ENCODE measurements around the gene PDSS1. TPM values are rescaled to one million over a fixed set of nuclear protein-coding genes. Genes with fewer than 3 reads are reported as not detected.
A peak's percentile ranks its signal among the peaks of the same experiment; 100 is the strongest.

The PDSS1 gene
- total and polyA plus RNA-seq, 2 experiments from 2014 or later: 9.7 to 13.5 TPM

DNA sequence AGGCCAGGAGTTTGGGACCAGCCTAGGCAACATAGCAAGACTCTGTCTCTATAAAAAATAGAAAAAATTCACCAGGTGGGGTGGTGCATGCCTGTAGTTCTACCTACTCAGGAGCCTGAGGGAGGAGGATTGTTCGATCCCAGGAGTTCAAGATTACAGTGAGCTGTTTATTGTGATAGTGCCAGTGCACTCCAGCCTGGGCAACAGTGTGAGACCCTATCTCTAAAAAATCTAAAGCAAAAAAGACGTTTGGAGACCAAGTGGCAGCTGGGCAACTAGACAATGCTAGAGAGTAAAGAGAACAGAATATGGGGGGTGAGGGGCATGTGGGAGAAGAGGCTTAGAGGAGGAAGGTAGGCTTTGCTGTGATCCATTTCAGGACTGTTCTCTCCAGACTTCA is 1.4 kb downstream of the PDSS1 start:
- WGBS (ENCODE audit: low lambda C conversion rate, missing lambda C conversion rate): 69% methylated on average over 2 of the region's 2 CpGs
- Histone ChIP-seq H3K4me1 (ENCODE audit: insufficient read depth) (peaks cover 16% of the 10 kb centered on the region), H3K27me3 (no peaks in the 10 kb centered on the region), H3K4me2 (peak overlapping the region; percentile 98), H3K9me2 (replicated peaks; ENCODE audit: insufficient read depth) (no peaks in the 10 kb centered on the region), H3K27ac (no peak overlapping the region), H3K79me2 (peaks cover 55% of the 10 kb centered on the region), H3K36me3 (replicated peaks; ENCODE audit: insufficient read depth, low read depth) (no peaks in the 10 kb centered on the region), H3K9me3 (ENCODE audit: low read depth) (no peaks in the 10 kb centered on the region), H2AFZ (no peak overlapping the region), H3K4me3 (peak overlapping the region; percentile 96), H4K20me1 (ENCODE audit: insufficient read depth, poor library complexity, severe bottlenecking) (no peaks in the 10 kb centered on the region)
- DNase-seq (ENCODE audit: low spot score): no peak
- no peak for TF ChIP-seq EZH2phosphoT487 (IDR thresholded peaks at IDR 0.05; ENCODE audit: low read depth, severe bottlenecking, unreplicated experiment)
- TF ChIP-seq EZH2 (IDR thresholded peaks at IDR 0.05; ENCODE audit: borderline replicate concordance): no peak
- TF ChIP-seq, protein P1, sequence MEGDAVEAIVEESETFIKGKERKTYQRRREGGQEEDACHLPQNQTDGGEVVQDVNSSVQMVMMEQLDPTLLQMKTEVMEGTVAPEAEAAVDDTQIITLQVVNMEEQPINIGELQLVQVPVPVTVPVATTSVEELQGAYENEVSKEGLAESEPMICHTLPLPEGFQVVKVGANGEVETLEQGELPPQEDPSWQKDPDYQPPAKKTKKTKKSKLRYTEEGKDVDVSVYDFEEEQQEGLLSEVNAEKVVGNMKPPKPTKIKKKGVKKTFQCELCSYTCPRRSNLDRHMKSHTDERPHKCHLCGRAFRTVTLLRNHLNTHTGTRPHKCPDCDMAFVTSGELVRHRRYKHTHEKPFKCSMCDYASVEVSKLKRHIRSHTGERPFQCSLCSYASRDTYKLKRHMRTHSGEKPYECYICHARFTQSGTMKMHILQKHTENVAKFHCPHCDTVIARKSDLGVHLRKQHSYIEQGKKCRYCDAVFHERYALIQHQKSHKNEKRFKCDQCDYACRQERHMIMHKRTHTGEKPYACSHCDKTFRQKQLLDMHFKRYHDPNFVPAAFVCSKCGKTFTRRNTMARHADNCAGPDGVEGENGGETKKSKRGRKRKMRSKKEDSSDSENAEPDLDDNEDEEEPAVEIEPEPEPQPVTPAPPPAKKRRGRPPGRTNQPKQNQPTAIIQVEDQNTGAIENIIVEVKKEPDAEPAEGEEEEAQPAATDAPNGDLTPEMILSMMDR (IDR thresholded peaks at IDR 0.05; ENCODE audit: poor library complexity): no peak

DNA sequence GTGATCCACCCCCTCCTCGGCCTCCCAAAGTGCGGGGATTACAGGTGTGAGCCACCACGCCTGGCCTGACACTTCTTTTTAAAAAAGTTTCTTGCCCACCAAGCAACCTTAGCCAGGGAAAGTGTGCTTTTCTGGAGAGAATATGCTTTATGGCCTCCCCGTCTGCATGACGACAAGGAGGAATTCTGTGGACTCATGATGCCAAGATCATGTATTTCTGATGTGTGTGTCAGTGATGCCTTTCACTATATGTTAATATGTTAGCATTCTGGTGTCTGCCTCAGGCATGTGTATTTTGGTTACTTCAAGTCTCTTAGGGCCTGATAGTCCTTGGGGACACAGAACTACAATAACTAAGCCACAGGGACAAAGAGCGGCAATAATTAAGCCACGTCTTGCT is 2.1 kb downstream of the PDSS1 start:
- Histone ChIP-seq H3K27me3 (no peaks in the 10 kb centered on the region), H3K79me2 (peaks cover 55% of the 10 kb centered on the region), H3K4me3 (no peak overlapping the region)

DNA sequence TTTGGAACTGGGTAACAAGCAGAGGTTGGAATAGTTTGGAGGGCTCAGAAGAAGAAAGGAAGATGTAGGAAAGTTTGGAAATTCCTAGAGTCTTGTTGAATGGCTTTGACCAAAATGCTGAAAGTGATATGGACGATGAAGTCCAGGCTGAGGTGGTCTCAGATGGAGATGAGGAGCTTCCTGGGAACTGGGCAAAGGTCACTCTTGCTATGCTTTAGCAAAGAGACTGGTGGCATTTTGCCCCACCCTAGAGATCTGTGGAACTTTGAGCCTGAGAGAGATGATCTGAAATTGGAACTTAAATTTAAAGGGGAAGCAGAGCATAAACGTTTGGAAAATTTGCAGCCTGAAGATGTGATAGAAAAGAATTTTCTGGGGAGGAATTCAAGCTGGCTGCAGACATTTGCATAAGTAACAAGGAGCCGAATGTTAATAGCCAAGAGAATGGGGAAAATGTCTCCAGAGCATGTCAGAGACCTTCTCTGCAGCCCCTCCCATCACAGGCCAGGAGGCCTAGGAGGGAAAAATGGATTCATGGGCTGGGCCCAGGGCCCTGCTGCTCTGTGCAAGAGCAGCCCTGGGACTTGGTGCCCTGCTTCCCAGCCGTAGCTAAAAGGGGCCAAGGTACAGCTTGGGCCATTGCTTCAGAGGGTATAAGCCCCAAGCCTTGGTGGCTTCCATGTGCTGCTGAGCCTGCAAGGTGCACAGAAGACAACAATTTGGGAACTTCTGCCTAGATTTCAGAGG is 3.6 kb downstream of the PDSS1 start:
- Histone ChIP-seq H3K9me2 (replicated peaks; ENCODE audit: insufficient read depth) (no peaks in the 10 kb centered on the region), H3K4me3 (no peak overlapping the region), H4K20me1 (ENCODE audit: insufficient read depth, poor library complexity, severe bottlenecking) (no peaks in the 10 kb centered on the region), H3K4me1 (ENCODE audit: insufficient read depth) (peaks cover 16% of the 10 kb centered on the region), H3K36me3 (replicated peaks; ENCODE audit: insufficient read depth, low read depth) (no peaks in the 10 kb centered on the region), H3K4me2 (peak overlapping the region; percentile 57), H3K27me3 (no peaks in the 10 kb centered on the region), H3K9me3 (ENCODE audit: low read depth) (no peaks in the 10 kb centered on the region), H3K79me2 (peaks cover 59% of the 10 kb centered on the region), H2AFZ (no peak overlapping the region), H3K27ac (peak overlapping the region; percentile 51)
- DNase-seq (ENCODE audit: low spot score): no peak
- TF ChIP-seq EZH2phosphoT487 (IDR thresholded peaks at IDR 0.05; ENCODE audit: low read depth, severe bottlenecking, unreplicated experiment) (no peak), EZH2 (IDR thresholded peaks at IDR 0.05; ENCODE audit: borderline replicate concordance) (no peak)
- TF ChIP-seq, protein P1 (IDR thresholded peaks at IDR 0.05; ENCODE audit: poor library complexity): no peak
- WGBS (ENCODE audit: low lambda C conversion rate, missing lambda C conversion rate): 75% methylated on average over 4 of the region's 4 CpGs

More for the DNA sequence above, 2.1 kb downstream of the PDSS1 start:
- no peak overlapping the region for H2AFZ ChIP-seq
- H3K27ac ChIP-seq: no peak overlapping the region
- WGBS (ENCODE audit: low lambda C conversion rate, missing lambda C conversion rate): 99% methylated on average over 7 of the region's 7 CpGs
- H3K36me3 ChIP-seq (replicated peaks; ENCODE audit: insufficient read depth, low read depth): no peaks in the 10 kb centered on the region
- H4K20me1 ChIP-seq (ENCODE audit: insufficient read depth, poor library complexity, severe bottlenecking): no peaks in the 10 kb centered on the region
- H3K4me1 ChIP-seq (ENCODE audit: insufficient read depth): peaks cover 16% of the 10 kb centered on the region
- no peak overlapping the region for H3K4me2 ChIP-seq
- no peak for DNase-seq (ENCODE audit: low spot score)
- no peaks in the 10 kb centered on the region for H3K9me3 ChIP-seq (ENCODE audit: low read depth)
- H3K9me2 ChIP-seq (replicated peaks; ENCODE audit: insufficient read depth): no peaks in the 10 kb centered on the region
- TF ChIP-seq EZH2 (IDR thresholded peaks at IDR 0.05; ENCODE audit: borderline replicate concordance) (no peak), EZH2phosphoT487 (IDR thresholded peaks at IDR 0.05; ENCODE audit: low read depth, severe bottlenecking, unreplicated experiment) (no peak)
- TF ChIP-seq, protein P1 (IDR thresholded peaks at IDR 0.05; ENCODE audit: poor library complexity): no peak
